ENCODE results near the gene IL18R1.
A peak's percentile ranks its signal among the peaks of the same experiment; 100 is the strongest.

The IL18R1 gene

DNA sequence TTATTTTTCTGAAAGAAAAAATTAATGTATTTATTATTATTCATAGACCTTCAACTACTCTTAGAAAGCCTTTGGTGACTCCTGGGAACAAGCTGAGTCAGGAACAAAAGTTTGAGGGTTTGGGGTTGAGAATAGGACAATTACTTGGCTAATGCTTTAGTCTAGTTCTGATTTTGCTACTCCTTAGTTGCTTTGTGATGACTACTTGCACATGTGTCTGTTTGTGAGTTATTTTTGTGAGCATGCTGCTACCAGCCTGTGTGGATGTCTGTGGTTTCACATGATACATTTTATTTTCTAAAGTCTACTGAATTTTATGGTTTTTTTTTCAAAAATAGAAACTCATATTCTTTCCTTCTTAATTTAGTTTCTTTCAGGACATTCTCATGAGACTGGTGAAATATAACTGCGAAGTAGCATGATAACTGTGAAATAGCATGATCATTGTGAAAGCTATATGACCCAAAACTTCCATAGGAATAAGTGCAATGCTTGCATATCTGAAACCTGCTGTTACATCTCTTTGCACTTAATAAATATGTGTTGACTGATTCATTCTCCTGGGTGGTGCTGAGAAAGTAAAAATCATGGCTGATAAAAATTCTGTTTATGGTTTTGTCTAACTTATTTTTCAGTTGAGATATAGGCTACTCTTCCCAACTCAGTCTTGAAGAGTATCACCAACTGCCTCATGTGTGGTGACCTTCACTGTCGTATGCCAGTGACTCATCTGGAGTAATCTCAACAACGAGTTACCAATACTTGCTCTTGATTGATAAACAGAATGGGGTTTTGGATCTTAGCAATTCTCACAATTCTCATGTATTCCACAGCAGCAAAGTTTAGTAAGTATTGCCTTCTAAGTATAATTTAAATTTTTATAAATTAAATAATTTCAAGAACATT is 17.9 kb upstream of the IL18R1 start:
- H3K36me3 ChIP-seq (ENCODE audit: low read length), result no peaks in the 10 kb centered on the region
- no peaks in the 10 kb centered on the region for H3K9me2 ChIP-seq (replicated peaks; ENCODE audit: insufficient read depth, low read length)
- H2AFZ ChIP-seq (ENCODE audit: low read depth, low read length, severe bottlenecking), result no peak overlapping the region
- 0 out of 2 replicates have a peak, but pooled peaks cover 3% of the 10 kb centered on the region for H3F3A ChIP-seq (ENCODE audit: insufficient read depth)
- H3K9me3 ChIP-seq (ENCODE audit: insufficient read depth, low read length), result no peaks in the 10 kb centered on the region
- TF ChIP-seq, protein P1, sequence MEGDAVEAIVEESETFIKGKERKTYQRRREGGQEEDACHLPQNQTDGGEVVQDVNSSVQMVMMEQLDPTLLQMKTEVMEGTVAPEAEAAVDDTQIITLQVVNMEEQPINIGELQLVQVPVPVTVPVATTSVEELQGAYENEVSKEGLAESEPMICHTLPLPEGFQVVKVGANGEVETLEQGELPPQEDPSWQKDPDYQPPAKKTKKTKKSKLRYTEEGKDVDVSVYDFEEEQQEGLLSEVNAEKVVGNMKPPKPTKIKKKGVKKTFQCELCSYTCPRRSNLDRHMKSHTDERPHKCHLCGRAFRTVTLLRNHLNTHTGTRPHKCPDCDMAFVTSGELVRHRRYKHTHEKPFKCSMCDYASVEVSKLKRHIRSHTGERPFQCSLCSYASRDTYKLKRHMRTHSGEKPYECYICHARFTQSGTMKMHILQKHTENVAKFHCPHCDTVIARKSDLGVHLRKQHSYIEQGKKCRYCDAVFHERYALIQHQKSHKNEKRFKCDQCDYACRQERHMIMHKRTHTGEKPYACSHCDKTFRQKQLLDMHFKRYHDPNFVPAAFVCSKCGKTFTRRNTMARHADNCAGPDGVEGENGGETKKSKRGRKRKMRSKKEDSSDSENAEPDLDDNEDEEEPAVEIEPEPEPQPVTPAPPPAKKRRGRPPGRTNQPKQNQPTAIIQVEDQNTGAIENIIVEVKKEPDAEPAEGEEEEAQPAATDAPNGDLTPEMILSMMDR (IDR thresholded peaks at IDR 0.05; ENCODE audit: insufficient read depth, low read length, poor library complexity, severe bottlenecking), result no peak
- no peak for TF ChIP-seq EZH2phosphoT487 (conservative IDR thresholded peaks at IDR 0.05; ENCODE audit: low read length)
- no peak overlapping the region for H3K9ac ChIP-seq (ENCODE audit: low read length)
- H3K27ac ChIP-seq (ENCODE audit: low read depth, low read length), result peak overlapping the region; percentile 23; the same call in 1 of the 2 replicates
- no peaks in the 10 kb centered on the region for H3K79me2 ChIP-seq (ENCODE audit: insufficient read depth, low read length)
- H3K27me3 ChIP-seq (ENCODE audit: low read length), result no peaks in the 10 kb centered on the region
- no peaks in the 10 kb centered on the region for H4K20me1 ChIP-seq (ENCODE audit: low read depth, low read length)
- no peak overlapping the region for H3K4me2 ChIP-seq (ENCODE audit: low read depth, low read length, poor library complexity, severe bottlenecking)
- no peak overlapping the region for H3K4me3 ChIP-seq (ENCODE audit: insufficient read depth, low read length, poor library complexity, severe bottlenecking)

DNA sequence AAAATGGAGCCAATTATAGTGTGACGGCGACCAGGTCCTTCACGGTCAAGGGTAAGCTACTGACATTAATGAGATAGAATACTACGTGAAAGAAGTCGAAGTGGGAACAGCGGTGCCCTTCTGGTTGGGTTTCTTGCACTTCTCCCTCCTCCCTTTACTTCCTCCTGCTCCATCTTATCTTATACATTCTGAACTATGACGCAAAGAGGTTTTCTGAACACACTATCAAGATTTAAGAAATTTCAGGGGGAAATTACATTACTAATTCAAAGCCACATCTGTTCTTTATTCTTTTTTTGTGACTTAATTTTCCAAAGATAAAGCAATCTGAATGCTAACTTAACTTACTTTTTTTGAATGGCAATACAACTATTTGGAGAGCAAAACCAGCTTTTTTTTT is 14.8 kb upstream of the IL18R1 start:
- Histone ChIP-seq H3K27me3 (ENCODE audit: low read length) (no peaks in the 10 kb centered on the region), H3K9ac (ENCODE audit: low read length) (no peak overlapping the region), H3K9me2 (replicated peaks; ENCODE audit: insufficient read depth, low read length) (no peaks in the 10 kb centered on the region), H3K4me2 (ENCODE audit: low read depth, low read length, poor library complexity, severe bottlenecking) (no peak overlapping the region), H3K79me2 (ENCODE audit: insufficient read depth, low read length) (no peaks in the 10 kb centered on the region), H3K4me3 (ENCODE audit: insufficient read depth, low read length, poor library complexity, severe bottlenecking) (no peak overlapping the region), H3K9me3 (ENCODE audit: insufficient read depth, low read length) (no peaks in the 10 kb centered on the region), H3K27ac (ENCODE audit: low read depth, low read length) (no peak overlapping the region), H3K36me3 (ENCODE audit: low read length) (no peaks in the 10 kb centered on the region), H3F3A (ENCODE audit: insufficient read depth) (0 out of 2 replicates have a peak, but pooled peaks cover 3% of the 10 kb centered on the region), H4K20me1 (ENCODE audit: low read depth, low read length) (no peaks in the 10 kb centered on the region), H2AFZ (ENCODE audit: low read depth, low read length, severe bottlenecking) (no peak overlapping the region)
- TF ChIP-seq, protein P1 (IDR thresholded peaks at IDR 0.05; ENCODE audit: insufficient read depth, low read length, poor library complexity, severe bottlenecking), result no peak

DNA sequence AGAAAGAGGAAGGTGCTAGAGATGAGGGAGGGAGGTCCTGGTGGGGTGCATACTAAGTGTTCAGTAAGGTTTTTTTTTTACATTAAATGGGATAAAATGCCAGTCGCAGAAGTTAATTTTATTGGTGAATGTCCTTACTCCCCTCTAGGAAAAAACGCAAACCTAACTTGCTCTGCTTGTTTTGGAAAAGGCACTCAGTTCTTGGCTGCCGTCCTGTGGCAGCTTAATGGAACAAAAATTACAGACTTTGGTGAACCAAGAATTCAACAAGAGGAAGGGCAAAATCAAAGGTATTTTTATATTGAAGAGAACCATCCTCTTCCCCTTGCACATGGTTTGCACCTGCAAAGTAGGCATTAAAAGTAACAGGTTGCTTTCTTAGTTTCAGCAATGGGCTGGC is 12.7 kb upstream of the IL18R1 start:
- no peaks in the 10 kb centered on the region for H3K79me2 ChIP-seq (ENCODE audit: insufficient read depth, low read length)
- H3K9me3 ChIP-seq (ENCODE audit: insufficient read depth, low read length), result no peaks in the 10 kb centered on the region
- 0 out of 2 replicates have a peak, but pooled peaks cover 2% of the 10 kb centered on the region for H3F3A ChIP-seq (ENCODE audit: insufficient read depth)
- TF ChIP-seq EZH2phosphoT487 (conservative IDR thresholded peaks at IDR 0.05; ENCODE audit: low read length), result no peak
- no peaks in the 10 kb centered on the region for H3K27me3 ChIP-seq (ENCODE audit: low read length)
- peak overlapping the region; percentile 42 for H3K4me2 ChIP-seq (ENCODE audit: low read depth, low read length, poor library complexity, severe bottlenecking)
- no peak overlapping the region for H2AFZ ChIP-seq (ENCODE audit: low read depth, low read length, severe bottlenecking)
- no peaks in the 10 kb centered on the region for H3K9me2 ChIP-seq (replicated peaks; ENCODE audit: insufficient read depth, low read length)
- 0 out of 2 replicates have a peak overlapping the region, but pooled peaks have one; percentile 26 for H3K9ac ChIP-seq (ENCODE audit: low read length)
- no peaks in the 10 kb centered on the region for H4K20me1 ChIP-seq (ENCODE audit: low read depth, low read length)
- peak overlapping the region; percentile 87 for H3K27ac ChIP-seq (ENCODE audit: low read depth, low read length)
- H3K36me3 ChIP-seq (ENCODE audit: low read length), result no peaks in the 10 kb centered on the region
- no peak overlapping the region for H3K4me3 ChIP-seq (ENCODE audit: insufficient read depth, low read length, poor library complexity, severe bottlenecking)

DNA sequence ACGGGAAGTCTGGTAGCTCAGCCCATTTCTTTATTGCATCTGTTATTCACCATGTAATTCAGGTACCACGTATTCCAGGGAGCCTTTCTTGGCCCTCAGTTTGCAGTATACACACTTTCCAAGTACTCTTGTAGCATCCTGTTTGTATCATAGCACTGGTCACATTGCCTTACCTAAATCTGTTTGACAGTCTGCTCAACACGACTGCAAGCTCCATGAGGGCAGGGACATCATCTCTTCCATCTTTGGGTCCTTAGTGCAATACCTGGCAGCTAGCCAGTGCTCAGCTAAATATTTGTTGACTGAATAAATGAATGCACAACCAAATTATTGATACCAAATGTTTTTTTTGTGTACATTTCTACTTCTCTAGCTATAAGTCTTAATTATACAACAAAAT is 11.2 kb upstream of the IL18R1 start:
- Histone ChIP-seq H3K36me3 (ENCODE audit: low read length) (no peaks in the 10 kb centered on the region), H3K27ac (ENCODE audit: low read depth, low read length) (peak overlapping the region; percentile 87), H3F3A (ENCODE audit: insufficient read depth) (no peaks in the 10 kb centered on the region), H3K4me2 (ENCODE audit: low read depth, low read length, poor library complexity, severe bottlenecking) (no peak overlapping the region), H3K9me3 (ENCODE audit: insufficient read depth, low read length) (no peaks in the 10 kb centered on the region), H3K27me3 (ENCODE audit: low read length) (no peaks in the 10 kb centered on the region), H3K9ac (ENCODE audit: low read length) (no peak overlapping the region), H3K4me3 (ENCODE audit: insufficient read depth, low read length, poor library complexity, severe bottlenecking) (no peak overlapping the region), H2AFZ (ENCODE audit: low read depth, low read length, severe bottlenecking) (no peak overlapping the region), H4K20me1 (ENCODE audit: low read depth, low read length) (no peaks in the 10 kb centered on the region), H3K9me2 (replicated peaks; ENCODE audit: insufficient read depth, low read length) (no peaks in the 10 kb centered on the region), H3K79me2 (ENCODE audit: insufficient read depth, low read length) (no peaks in the 10 kb centered on the region)
- TF ChIP-seq, protein P1 (IDR thresholded peaks at IDR 0.05; ENCODE audit: insufficient read depth, low read length, poor library complexity, severe bottlenecking), result no peak
- no peak for TF ChIP-seq EZH2phosphoT487 (conservative IDR thresholded peaks at IDR 0.05; ENCODE audit: low read length)
